ENCODE results near the gene ADARB2.

The ADARB2 gene

GRCh38 chr10:1581189-1581588 lies 156.1 kb downstream of the ADARB2 start:
- no peak for DNase-seq

GRCh38 chr10:1579671-1580070 lies 157.7 kb downstream of the ADARB2 start:
- DNase-seq = no peak

GRCh38 chr10:1579141-1579491 lies 158.2 kb downstream of the ADARB2 start:
- no peak for DNase-seq

- DNase-seq = no peak
These were observed 158.8 kb downstream of the ADARB2 start for GRCh38 chr10:1578392-1579140.

GRCh38 chr10:1577945-1578344 lies 159.4 kb downstream of the ADARB2 start:
- DNase-seq = no peak

GRCh38 chr10:1577373-1577770 lies 160.0 kb downstream of the ADARB2 start:
- DNase-seq = no peak

- DNase-seq = no peak
These were observed 160.6 kb downstream of the ADARB2 start for GRCh38 chr10:1576467-1577372.

- no peak for DNase-seq
These were observed 161.7 kb downstream of the ADARB2 start for GRCh38 chr10:1575481-1576244.

GRCh38 chr10:1574719-1575118 lies 162.6 kb downstream of the ADARB2 start:
- DNase-seq = no peak

GRCh38 chr10:1573981-1574380 lies 163.3 kb downstream of the ADARB2 start:
- DNase-seq = no peak

- no peak for DNase-seq
These were observed 163.9 kb downstream of the ADARB2 start for GRCh38 chr10:1573334-1573969.

- DNase-seq = no peak
These were observed 164.6 kb downstream of the ADARB2 start for GRCh38 chr10:1572519-1573333.

GRCh38 chr10:1571587-1572237 lies 165.6 kb downstream of the ADARB2 start:
- DNase-seq = no peak

- DNase-seq = no peak
These were observed 166.8 kb downstream of the ADARB2 start for GRCh38 chr10:1570416-1571051.

- no peak for DNase-seq
These were observed 168.1 kb downstream of the ADARB2 start for GRCh38 chr10:1569208-1569607.

GRCh38 chr10:1567742-1568495 lies 169.4 kb downstream of the ADARB2 start:
- DNase-seq = no peak

GRCh38 chr10:1567152-1567551 lies 170.2 kb downstream of the ADARB2 start:
- DNase-seq = no peak

GRCh38 chr10:1564791-1565190 lies 172.5 kb downstream of the ADARB2 start:
- DNase-seq = no peak

GRCh38 chr10:1563028-1563427 lies 174.3 kb downstream of the ADARB2 start:
- no peak for DNase-seq

GRCh38 chr10:1561731-1562337 lies 175.5 kb downstream of the ADARB2 start:
- no peak for DNase-seq
